Activated effector memory CD4-positive, alpha-beta T cell treated with anti-CD3 and anti-CD28 coated beads, Interleukin-2, amount 50 U/mL, for 16 hours (primary cell): ENCODE measurements around the gene IQUB.
"Not testable (repeated sequence)": the region's sequence is repeated elsewhere in the genome, so short reads cannot be mapped to it uniquely, and the experiment has no call there.

ENCODE experiments used
- DNase-seq: peaks from one replicate; pipeline ENCODE4 v3.0.0-alpha.2; 2020

The IQUB gene

DNA sequence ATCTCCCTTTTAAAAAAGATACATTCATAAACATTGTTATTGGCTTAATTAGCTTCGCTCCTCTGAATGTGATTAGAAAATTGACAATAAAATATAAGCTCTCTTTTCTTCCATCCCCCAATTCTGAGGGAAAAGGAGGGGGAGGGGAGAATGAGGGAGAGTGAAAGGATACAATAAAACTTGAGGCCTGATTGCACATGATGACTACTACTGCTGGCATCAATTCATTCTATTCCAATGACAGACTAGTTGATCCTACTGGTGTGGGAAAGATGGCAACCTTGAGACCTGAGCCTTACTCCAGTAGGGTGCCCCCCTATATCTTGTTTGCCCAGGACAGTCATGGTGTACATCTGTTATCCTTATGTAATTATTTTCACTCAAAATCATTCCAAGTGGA lies 4.5 kb upstream of the IQUB start:
- no peak for DNase-seq

DNA sequence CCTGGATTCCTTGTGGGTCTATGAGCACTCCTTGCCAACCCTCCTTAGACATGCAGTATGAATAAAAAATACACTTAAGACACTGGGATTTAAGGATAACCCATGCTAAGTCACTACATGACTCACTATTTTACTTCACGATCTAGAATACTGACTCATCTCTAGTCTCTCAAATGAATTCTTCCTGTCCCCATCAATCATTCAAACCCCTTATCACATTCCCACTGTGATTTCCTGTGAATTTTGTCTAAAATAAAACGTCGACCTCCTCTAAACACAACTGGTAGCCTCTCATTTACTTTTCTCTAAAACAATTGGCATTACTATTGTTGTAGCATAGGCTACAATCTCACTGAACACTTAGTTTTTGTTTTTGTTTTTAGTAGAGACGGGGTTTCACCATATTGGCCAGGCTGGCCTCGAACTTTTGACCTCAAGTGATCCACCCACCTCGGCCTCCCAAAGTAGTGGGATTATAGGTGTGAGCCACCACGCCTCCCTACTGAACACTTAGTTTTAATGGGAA lies 3.9 kb upstream of the IQUB start:
- no peak for DNase-seq

DNA sequence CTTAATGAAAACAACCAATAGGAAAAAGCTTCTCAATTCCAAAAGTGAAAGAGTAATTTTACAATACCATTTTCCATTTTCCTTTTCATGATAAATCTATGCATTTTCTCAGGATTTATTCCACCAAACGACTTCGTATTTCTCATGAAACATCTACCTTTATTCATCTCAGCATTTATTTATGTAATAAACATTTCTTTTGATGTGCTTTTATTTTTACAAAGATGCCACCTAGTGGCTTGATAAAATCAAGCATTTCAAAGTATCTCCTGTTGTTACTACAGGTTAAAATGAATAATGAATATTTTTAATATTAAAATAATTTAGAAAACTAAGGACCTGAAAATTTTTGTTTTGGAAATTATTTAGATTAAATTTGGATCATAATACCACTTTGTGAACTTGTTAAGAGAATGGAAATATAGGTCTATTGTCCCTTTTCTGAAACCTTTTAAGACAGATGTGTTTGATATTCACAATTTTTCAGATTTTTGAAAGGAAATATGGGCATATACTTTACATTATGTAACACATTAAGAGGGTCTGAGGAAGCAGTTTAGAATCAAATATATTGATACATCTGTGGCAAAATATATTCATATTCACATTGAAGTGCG lies 2.7 kb upstream of the IQUB start:
- DNase-seq = no peak

DNA sequence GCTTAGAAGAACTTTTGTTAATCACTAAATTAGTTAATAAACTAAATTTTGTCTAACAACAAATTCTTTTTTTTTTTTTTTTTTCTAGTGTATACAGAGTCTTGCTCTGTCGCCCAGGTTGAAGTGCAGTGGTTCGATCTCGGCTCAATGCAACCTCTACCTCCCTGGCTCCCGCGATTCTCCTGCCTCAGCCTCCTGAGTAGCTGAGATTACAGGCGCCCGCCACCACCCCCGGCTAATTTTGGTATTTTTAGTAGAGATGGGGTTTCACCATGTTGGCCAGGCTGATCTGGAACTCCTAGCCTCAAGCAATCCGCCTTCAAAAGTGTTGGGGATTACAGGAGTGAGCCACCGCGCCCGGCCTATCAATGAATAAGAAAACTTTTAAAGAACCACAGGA lies 1.1 kb upstream of the IQUB start:
- no peak for DNase-seq

DNA sequence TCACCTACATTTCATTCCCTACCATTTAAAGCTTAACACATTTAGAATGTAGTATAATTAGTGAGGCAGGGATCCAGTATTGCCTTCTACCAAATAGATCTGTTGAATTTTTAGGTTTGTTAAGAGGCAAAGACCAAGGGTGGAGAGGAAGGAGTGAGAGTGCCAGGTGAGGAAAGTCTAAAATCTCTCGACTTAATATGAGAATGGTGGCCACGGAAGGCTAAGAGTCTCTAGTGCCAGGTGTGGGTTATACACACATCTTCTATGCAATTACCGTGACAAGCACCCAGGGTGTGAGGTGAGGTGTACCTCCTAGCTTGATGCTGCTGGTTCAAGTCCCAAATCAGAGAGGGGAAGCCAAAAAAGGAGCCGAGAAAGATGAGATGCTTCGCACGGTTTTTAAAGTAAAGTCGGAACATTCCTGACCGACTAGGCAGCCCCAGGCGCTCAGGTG lies 439 bp downstream of the IQUB start:
- DNase-seq = no peak

DNA sequence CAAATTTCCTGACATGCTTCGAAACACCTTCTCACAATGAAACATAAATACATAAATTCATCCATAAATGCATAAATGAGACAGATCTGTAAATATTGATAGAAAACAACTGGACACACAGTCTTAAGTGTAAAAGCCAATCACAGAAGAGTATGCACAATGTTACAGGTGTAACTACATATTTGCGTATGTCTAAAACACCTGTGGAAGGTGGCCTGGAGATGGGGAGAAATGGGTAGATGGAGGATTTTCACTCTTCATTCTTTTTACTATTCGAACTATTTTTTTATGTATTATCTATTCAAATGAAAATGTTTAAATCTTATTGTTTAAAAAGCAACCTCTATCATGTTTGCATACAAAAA lies 860 bp downstream of the IQUB start:
- no peak for DNase-seq

DNA sequence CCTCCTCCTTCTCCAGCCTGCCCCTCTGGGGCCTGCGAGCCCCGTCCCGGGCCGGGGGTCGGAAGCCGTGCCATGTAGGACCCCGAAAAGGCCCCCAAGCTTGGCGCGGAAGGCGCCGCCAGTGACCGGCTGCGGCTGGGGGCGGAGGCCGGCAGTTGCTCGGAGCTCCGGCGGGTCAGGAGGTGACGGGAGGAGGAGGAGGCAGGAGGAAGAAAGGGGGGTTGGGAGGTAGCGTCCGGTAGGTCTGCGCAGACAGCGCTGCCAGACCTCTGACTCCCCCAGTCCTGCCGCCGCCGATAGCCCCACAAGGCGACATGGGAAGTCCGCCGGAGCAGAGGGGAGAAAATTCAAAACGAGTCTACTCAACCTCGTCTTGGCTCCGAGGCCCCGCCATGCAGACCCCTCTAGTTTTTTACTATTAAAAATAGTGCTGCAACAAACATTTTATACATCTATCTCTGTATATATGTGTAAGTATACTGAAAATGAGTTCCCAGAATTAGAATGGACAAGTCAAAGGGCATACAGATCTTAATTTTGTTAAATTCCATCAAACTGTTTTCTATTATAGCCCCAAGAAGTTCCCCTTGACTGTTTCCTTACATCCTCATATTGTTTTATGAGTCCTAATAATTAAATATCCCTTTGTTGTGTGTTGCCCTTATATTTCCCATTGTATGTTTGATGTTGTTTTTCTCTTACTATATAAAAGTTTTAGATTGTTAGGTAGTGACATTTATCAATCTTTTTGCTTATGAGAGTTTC lies 1.4 kb downstream of the IQUB start:
- DNase-seq = peak; percentile 76

DNA sequence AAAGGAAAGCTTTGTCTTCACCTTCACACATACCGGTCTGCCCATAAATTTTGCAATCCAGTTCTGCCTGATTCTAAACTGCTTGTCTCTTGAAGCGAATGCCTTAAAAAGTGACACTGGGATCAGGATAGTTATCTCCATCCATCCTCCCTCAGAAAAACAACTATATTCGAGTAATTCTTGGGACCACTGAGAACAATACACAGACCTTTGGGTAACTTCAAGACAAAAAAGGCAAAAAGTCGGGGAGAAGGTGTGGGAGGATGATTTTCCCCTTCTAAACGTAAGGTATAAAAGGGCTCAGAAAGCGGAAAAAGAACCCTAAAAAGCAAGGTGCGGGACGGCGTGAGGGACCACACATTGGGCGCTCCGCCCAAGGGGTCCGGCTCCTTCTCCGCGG lies 2.1 kb downstream of the IQUB start:
- DNase-seq = not testable (repeated sequence)

- DNase-seq = not testable (repeated sequence)
Observed at GRCh38 chr7:123530035-123530591, 4.3 kb downstream of the IQUB start.

DNA sequence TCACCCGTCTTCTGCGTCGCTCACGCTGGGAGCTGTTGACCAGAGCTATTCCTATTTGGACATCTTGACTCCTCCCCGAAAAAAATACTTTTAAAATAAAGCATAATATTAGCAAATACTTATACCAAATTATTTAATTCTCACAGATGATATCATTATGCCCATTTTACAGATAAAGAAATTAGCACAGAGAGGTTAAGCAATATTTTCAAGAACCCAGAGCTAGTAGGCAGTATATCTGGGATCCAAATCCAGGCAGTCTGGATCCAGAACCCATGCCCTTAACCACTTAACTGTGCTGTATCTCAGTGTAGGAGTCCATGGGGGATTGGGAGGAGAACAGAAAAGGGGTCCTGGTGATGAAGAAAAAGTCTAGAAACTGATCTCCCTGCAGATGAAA lies 6.1 kb downstream of the IQUB start:
- no peak for DNase-seq

DNA sequence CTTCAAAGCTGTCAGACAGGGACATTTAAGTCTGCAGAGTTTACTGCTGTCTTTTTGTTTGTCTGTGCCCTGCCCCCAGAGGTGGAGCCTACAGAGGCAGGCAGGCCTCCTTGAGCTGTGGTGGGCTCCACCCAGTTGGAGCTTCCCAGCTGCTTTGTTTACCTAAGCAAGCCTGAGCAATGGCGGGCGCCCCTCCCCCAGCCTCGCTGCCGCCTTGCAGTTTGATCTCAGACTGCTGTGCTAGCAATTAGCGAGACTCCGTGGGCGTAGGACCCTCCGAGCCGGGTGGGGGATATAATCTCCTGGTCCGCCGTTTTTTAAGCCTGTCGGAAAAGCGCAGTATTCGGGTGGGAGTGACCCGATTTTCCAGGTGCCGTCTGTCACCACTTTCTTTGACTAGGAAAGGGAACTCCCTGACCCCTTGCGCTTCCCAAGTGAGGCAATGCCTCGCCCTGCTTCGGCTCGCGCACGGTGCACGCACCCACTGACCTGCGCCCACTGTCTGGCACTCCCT lies 6.6 kb downstream of the IQUB start:
- DNase-seq = not testable (repeated sequence)

- DNase-seq = not testable (repeated sequence)
Observed at GRCh38 chr7:123526533-123526932, 7.9 kb downstream of the IQUB start.

DNA sequence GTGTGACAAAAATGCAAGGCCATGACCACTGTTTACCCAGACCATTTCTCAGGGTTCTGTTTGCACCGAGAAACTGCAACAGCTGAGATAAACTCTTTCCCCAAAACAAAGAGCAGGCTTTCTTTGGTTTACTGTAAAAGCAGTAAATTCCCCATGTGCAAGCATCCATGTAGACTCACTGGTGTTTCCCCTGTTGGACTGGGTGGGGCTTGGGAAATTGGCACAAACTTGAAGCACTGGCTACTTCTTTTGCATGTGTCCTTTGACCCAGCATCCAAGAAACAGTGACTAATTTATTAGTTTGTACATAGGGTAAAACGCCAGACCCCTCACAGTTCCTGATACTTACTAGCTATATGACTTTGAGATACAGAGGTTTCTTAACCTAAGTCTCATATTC lies 12.3 kb downstream of the IQUB start:
- no peak for DNase-seq

- no peak for DNase-seq
Observed at GRCh38 chr7:123505221-123505620, 29.2 kb downstream of the IQUB start.

GRCh38 chr7:123502201-123502600 lies 32.2 kb downstream of the IQUB start:
- DNase-seq = no peak

DNA sequence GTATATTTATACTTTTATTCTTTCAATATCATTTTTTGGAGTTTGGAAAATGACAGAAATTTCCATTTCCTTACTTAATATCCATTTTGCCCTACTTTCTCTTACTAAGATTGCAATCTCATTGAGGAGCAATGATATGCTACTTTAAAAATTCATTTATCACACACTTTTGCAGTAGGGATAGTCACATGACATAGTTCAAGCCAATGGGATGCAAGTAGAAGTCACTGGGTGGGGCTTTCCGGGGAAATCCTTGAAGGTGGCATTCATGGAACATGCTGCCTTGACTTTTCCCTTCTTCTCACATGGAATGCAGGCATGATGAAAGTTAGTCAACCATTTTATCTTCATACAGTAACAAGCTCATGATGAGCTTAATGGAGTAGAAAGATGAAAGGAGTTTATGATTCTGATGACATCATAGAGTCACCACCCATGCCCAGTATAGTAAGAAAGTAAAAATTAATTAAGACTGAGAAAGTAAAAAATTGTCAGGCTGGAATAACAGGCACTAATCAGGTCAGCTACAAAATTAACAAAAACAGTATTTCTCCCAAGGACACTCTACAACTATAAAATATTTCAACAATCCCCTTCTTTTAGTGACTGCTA lies 33.4 kb downstream of the IQUB start:
- no peak for DNase-seq

DNA sequence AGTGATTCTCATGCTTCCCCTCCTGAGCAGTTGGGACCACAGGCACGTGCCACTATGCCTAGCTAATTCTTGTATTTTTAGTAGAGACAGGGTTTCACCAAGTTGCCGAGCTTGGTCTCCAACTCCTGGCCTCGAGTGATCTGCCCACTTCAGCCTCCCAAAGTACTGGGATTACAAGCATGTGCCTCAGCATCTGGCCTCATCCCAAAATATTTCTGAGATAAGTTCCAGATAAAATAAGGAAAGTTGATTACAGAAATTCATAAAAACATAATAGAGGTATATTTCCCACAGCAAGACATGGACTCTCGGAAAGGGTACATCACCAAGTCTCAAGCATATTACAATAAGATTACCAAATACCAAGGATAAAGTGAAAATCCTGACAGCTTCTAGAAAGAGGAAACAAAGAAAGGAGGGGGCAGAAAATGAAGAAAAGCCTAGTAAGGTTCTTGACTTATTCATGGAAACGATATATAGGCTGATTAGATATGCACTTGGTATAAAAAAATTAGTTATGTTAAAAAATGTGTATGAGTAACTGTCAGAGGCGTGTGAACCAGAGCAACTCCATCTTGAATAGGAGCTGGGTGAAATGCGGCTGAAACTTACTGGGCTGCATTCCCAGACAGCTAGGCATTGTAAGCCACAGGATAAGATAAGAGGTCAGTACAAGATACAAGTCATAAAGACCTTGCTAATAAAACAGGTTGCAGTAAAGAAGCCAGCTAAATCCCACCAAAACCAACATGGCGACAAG lies 35.0 kb downstream of the IQUB start:
- DNase-seq = no peak

DNA sequence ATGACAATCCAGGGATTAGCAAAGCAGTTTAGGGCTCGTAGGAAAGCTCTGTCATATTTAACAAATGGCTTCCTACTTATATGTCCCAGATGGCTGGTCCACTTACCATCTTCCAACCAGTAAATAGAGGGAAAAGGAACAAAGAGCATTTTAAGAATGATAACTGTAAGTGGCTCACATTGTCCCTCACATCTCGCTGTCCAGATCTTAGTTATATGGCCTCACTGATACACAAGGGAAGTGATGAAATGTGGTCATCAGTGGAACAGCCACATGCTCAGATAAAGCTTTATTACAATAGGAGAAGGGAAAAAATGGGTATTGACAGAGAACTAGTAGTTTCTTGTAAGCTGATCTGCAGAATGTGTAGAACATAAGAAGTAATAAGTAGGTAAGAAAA lies 35.8 kb downstream of the IQUB start:
- DNase-seq = no peak

- DNase-seq = no peak
Observed at GRCh38 chr7:123498031-123498430, 36.4 kb downstream of the IQUB start.

DNA sequence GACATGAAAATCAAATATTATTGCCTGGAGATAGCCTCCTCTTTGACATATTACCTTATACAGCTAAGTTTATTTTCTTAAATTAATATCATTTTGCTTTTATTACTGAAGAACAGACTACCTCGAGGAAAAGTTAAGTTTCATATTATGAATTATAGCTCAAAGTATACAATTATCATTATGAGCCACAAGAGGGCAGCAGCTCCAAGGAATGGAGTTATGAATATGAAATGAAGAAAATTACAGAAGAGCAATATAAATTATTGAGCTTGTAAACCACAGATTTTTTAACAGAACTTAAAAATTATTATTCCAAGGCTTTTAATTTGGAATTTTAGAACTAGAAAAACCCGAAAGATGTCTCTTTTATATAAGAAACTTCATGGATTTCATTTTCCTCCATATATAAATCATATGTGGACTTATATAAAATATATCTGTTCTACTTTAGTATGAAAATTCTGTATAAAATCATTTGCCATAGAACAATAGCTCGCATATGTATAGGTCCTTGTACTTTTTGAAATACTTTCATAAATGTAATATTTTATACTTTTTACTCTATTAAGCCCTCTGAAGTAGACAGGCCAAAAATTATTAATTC lies 40.1 kb downstream of the IQUB start:
- no peak for DNase-seq

GRCh38 chr7:123492485-123492884 lies 41.9 kb downstream of the IQUB start:
- no peak for DNase-seq

DNA sequence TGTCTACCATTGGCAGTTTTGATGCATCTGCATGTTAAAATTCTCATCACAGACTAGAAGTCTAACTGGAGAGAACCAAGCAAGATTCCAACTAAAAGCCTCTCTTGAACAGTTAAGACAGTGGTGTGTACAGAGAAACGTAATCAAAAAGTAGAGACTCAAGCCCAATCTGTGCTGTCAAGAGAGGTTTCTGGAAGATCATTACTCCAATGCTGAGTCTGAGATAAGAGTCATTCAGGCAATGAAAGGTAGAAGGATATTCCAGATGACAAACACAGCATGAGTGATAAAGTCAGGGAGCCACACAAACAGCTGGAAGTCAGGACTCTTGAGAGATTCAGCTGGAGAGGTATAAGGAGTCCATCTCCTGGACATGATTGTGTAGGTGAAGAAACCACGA lies 48.7 kb downstream of the IQUB start:
- DNase-seq = no peak
